ENCODE measurements around the gene C8G.

DNA sequence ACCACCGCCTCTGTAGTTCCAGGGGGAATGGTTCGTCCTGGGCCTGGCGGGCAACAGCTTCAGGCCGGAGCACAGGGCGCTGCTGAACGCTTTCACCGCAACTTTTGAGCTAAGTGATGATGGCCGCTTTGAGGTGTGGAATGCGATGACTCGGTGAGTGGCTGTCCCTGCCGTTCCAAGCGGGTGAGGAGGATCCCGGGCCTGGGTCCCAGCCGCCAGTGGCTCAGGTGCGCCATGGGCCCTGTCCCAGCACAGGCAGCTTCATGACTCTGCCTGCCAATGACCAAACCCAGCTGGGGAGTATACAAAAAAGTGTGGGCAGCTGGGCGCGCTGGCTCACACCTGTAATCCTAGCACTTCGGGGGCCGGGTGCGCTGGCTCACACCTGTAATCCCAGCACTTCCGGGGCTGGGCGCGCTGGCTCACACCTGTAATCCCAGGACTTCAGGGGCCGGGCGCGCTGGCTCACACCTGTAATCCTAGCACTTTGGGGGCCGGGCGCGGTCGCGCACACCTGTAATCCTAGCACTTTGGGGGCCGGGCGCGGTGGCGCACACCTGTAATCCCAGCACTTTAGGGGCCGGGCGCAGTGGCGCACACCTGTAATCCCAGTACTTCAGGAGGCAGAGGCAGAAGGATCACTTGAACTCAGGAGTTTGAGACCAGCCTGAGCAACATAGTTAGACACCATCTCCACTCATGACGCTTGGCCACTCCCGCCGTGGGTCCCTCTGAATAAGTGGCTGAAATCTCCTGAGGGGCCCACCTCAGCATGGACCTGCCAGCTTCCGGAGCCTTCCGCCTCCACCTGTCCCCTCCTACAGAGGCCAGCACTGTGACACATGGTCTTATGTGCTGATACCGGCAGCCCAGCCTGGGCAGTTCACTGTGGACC, 8.1 kb downstream of the C8G start:
- TF ChIP-seq, protein P1, sequence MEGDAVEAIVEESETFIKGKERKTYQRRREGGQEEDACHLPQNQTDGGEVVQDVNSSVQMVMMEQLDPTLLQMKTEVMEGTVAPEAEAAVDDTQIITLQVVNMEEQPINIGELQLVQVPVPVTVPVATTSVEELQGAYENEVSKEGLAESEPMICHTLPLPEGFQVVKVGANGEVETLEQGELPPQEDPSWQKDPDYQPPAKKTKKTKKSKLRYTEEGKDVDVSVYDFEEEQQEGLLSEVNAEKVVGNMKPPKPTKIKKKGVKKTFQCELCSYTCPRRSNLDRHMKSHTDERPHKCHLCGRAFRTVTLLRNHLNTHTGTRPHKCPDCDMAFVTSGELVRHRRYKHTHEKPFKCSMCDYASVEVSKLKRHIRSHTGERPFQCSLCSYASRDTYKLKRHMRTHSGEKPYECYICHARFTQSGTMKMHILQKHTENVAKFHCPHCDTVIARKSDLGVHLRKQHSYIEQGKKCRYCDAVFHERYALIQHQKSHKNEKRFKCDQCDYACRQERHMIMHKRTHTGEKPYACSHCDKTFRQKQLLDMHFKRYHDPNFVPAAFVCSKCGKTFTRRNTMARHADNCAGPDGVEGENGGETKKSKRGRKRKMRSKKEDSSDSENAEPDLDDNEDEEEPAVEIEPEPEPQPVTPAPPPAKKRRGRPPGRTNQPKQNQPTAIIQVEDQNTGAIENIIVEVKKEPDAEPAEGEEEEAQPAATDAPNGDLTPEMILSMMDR (conservative IDR thresholded peaks at IDR 0.05 in 1 of 2, IDR thresholded peaks at IDR 0.05 in 1 of 2; ENCODE audit: extremely low read depth in 1 of 2, insufficient read depth in 1 of 2, low read depth in 1 of 2, low read length in 2 of 2): no peak
- no peak for TF ChIP-seq EZH2 (IDR thresholded peaks at IDR 0.05; ENCODE audit: borderline replicate concordance, low read length)
